ENCODE data around the gene HOXD1. TPM values are rescaled to one million over a fixed set of nuclear protein-coding genes. Genes with fewer than 3 reads are reported as not detected.

The HOXD1 gene
- total RNA-seq, 1 experiment from 2014 or later: not detected

GRCh38 chr2:176161825-176162626, 26.4 kb upstream of the HOXD1 start:
- H3K4me2 ChIP-seq: no peak overlapping the region
- H3K27me3 ChIP-seq (ENCODE audit: insufficient read depth, low read depth): peaks cover 90% of the 10 kb centered on the region
- H3K27ac ChIP-seq: no peak overlapping the region
- no peak overlapping the region for H2AFZ ChIP-seq
- POLR2A ChIA-PET (ENCODE audit: unreplicated experiment): interaction anchor here (0.6 kb wide), 1 partner anchor 851 kb away, joined by 6 read pairs; no protein-coding TSS in a partner anchor
- no peak for DNase-seq
- H4K20me1 ChIP-seq (ENCODE audit: insufficient read depth): no peaks in the 10 kb centered on the region
- TF ChIP-seq EZH2 (IDR thresholded peaks at IDR 0.05; ENCODE audit: low read depth): no peak
- no peak for TF ChIP-seq CTCF (conservative IDR thresholded peaks at IDR 0.05)
- H3K36me3 ChIP-seq (ENCODE audit: low read depth): no peaks in the 10 kb centered on the region
- intact Hi-C loops (cut with micrococcal nuclease; ENCODE audit: unreplicated experiment): no loop called here
- CTCF ChIA-PET: interaction anchor here (0.6 to 0.7 kb wide), 2 partner anchors 66 to 226 kb away, joined by 3 read pairs; no protein-coding TSS in a partner anchor
- H3F3A ChIP-seq (ENCODE audit: insufficient read depth, low read depth): no peaks in the 10 kb centered on the region
- H3K4me3 ChIP-seq: no peak overlapping the region
- H3K79me2 ChIP-seq (ENCODE audit: low read depth): no peaks in the 10 kb centered on the region
- no peaks in the 10 kb centered on the region for H3K4me1 ChIP-seq (replicated peaks; ENCODE audit: insufficient read depth)
- no peaks in the 10 kb centered on the region for H3K9me3 ChIP-seq (ENCODE audit: insufficient read depth, low read depth)
- BruUV-seq (replicated peaks): no TSS peak
- no peaks in the 10 kb centered on the region for H3K9me2 ChIP-seq (ENCODE audit: insufficient read depth)

GRCh38 chr2:176162911-176163671, 25.4 kb upstream of the HOXD1 start:
- H3K4me1 ChIP-seq (replicated peaks; ENCODE audit: insufficient read depth): no peaks in the 10 kb centered on the region
- no peak overlapping the region for H3K4me3 ChIP-seq
- H3K9me3 ChIP-seq (ENCODE audit: insufficient read depth, low read depth): no peaks in the 10 kb centered on the region
- no peaks in the 10 kb centered on the region for H3F3A ChIP-seq (ENCODE audit: insufficient read depth, low read depth)
- no TSS peak for BruUV-seq (replicated peaks)
- no peak for DNase-seq
- no peak overlapping the region for H3K27ac ChIP-seq
- H4K20me1 ChIP-seq (ENCODE audit: insufficient read depth): no peaks in the 10 kb centered on the region
- intact Hi-C loops (cut with micrococcal nuclease; ENCODE audit: unreplicated experiment): no loop called here
- CTCF ChIA-PET: interaction anchor here (0.7 kb wide), 1 partner anchor 65 kb away, joined by 3 read pairs; no protein-coding TSS in a partner anchor
- H3K9me2 ChIP-seq (ENCODE audit: insufficient read depth): no peaks in the 10 kb centered on the region
- no peaks in the 10 kb centered on the region for H3K79me2 ChIP-seq (ENCODE audit: low read depth)
- peaks cover 87% of the 10 kb centered on the region for H3K27me3 ChIP-seq (ENCODE audit: insufficient read depth, low read depth)
- H3K36me3 ChIP-seq (ENCODE audit: low read depth): no peaks in the 10 kb centered on the region
- no peak overlapping the region for H3K4me2 ChIP-seq
- no peak overlapping the region for H2AFZ ChIP-seq
- POLR2A ChIA-PET (ENCODE audit: unreplicated experiment): no interaction called here
- TF ChIP-seq EZH2 (IDR thresholded peaks at IDR 0.05; ENCODE audit: low read depth) (no peak), CTCF (conservative IDR thresholded peaks at IDR 0.05) (no peak)

GRCh38 chr2:176163672-176164056, 24.8 kb upstream of the HOXD1 start:
- H3K27ac ChIP-seq: no peak overlapping the region
- H2AFZ ChIP-seq: no peak overlapping the region
- H4K20me1 ChIP-seq (ENCODE audit: insufficient read depth): no peaks in the 10 kb centered on the region
- H3K9me2 ChIP-seq (ENCODE audit: insufficient read depth): no peaks in the 10 kb centered on the region
- CTCF ChIA-PET: no interaction called here
- peaks cover 82% of the 10 kb centered on the region for H3K27me3 ChIP-seq (ENCODE audit: insufficient read depth, low read depth)
- no peaks in the 10 kb centered on the region for H3F3A ChIP-seq (ENCODE audit: insufficient read depth, low read depth)
- DNase-seq: no peak
- H3K9me3 ChIP-seq (ENCODE audit: insufficient read depth, low read depth): no peaks in the 10 kb centered on the region
- no peak overlapping the region for H3K4me2 ChIP-seq
- no peaks in the 10 kb centered on the region for H3K79me2 ChIP-seq (ENCODE audit: low read depth)
- H3K4me1 ChIP-seq (replicated peaks; ENCODE audit: insufficient read depth): no peaks in the 10 kb centered on the region
- no peak for TF ChIP-seq CTCF (conservative IDR thresholded peaks at IDR 0.05)
- no peak for TF ChIP-seq EZH2 (IDR thresholded peaks at IDR 0.05; ENCODE audit: low read depth)
- no peaks in the 10 kb centered on the region for H3K36me3 ChIP-seq (ENCODE audit: low read depth)
- POLR2A ChIA-PET (ENCODE audit: unreplicated experiment): no interaction called here
- BruUV-seq (replicated peaks): no TSS peak
- intact Hi-C loops (cut with micrococcal nuclease; ENCODE audit: unreplicated experiment): no loop called here
- H3K4me3 ChIP-seq: no peak overlapping the region
